GM19324 (cell line): Measurements from ENCODE around the gene PRKAR2B.
"Not testable (repeated sequence)": the region's sequence is repeated elsewhere in the genome, so short reads cannot be mapped to it uniquely, and the experiment has no call there.

Experiments used
- ATAC-seq: cut with Tn5 transposase; IDR thresholded peaks from one replicate; pipeline ENCODE4 v1.9.1; 2021; ENCODE audit warnings: mild to moderate bottlenecking, moderate library complexity; ENCODE audit not compliant: unreplicated experiment, low FRiP score

The PRKAR2B gene

GRCh38 chr7:107111196-107111595, 66.7 kb downstream of the PRKAR2B start:
- no peak for ATAC-seq

- no peak for ATAC-seq
Measured at GRCh38 chr7:107113866-107114265, 69.4 kb downstream of the PRKAR2B start.

GRCh38 chr7:107115114-107115513, 70.6 kb downstream of the PRKAR2B start:
- ATAC-seq = no peak

GRCh38 chr7:107115762-107116540, 71.4 kb downstream of the PRKAR2B start:
- no peak for ATAC-seq

- ATAC-seq = no peak
Measured at GRCh38 chr7:107118109-107118900, 73.8 kb downstream of the PRKAR2B start.

- no peak for ATAC-seq
Measured at GRCh38 chr7:107119376-107120105, 75.0 kb downstream of the PRKAR2B start.

- ATAC-seq = no peak
Measured at GRCh38 chr7:107122486-107122911, 78.0 kb downstream of the PRKAR2B start.

- ATAC-seq = no peak
Measured at GRCh38 chr7:107123392-107123791, 78.9 kb downstream of the PRKAR2B start.

GRCh38 chr7:107125475-107125874, 81.0 kb downstream of the PRKAR2B start:
- no peak for ATAC-seq

- no peak for ATAC-seq
Measured at GRCh38 chr7:107128217-107128616, 83.7 kb downstream of the PRKAR2B start.

- no peak for ATAC-seq
Measured at GRCh38 chr7:107128748-107129147, 84.2 kb downstream of the PRKAR2B start.

GRCh38 chr7:107130487-107131220, 86.1 kb downstream of the PRKAR2B start:
- ATAC-seq = no peak

GRCh38 chr7:107133396-107133795, 88.9 kb downstream of the PRKAR2B start:
- ATAC-seq = no peak

- no peak for ATAC-seq
Measured at GRCh38 chr7:107138696-107139420, 94.4 kb downstream of the PRKAR2B start.

- ATAC-seq = not testable (repeated sequence)
Measured at GRCh38 chr7:107143875-107144274, 99.4 kb downstream of the PRKAR2B start.

GRCh38 chr7:107145067-107145838, 100.7 kb downstream of the PRKAR2B start:
- ATAC-seq = no peak

GRCh38 chr7:107147464-107148393, 103.2 kb downstream of the PRKAR2B start:
- ATAC-seq = no peak

- ATAC-seq = no peak
Measured at GRCh38 chr7:107148721-107149120, 104.2 kb downstream of the PRKAR2B start.
